Panc1 (cell line): ENCODE results near the gene ADAM23.

Source experiments
- POLR2AphosphoS5 ChIP-seq: IDR thresholded peaks from 2 replicates; pipeline ENCODE4 v1.6.1; 2012; ENCODE audit warnings: mild to moderate bottlenecking, low read depth, low read length, moderate library complexity
- SIN3A ChIP-seq: IDR thresholded peaks from 2 replicates; pipeline ENCODE4 v1.6.1; 2012; ENCODE audit warnings: low read depth, mild to moderate bottlenecking, low read length, moderate library complexity, borderline replicate concordance; ENCODE audit not compliant: insufficient read depth
- TF ChIP-seq, protein P1 (sequence below): fragments of 450-650 bp; IDR thresholded peaks from 2 replicates; pipeline ENCODE4 v1.5.1; 2017; ENCODE audit warnings: mild to moderate bottlenecking

DNA sequence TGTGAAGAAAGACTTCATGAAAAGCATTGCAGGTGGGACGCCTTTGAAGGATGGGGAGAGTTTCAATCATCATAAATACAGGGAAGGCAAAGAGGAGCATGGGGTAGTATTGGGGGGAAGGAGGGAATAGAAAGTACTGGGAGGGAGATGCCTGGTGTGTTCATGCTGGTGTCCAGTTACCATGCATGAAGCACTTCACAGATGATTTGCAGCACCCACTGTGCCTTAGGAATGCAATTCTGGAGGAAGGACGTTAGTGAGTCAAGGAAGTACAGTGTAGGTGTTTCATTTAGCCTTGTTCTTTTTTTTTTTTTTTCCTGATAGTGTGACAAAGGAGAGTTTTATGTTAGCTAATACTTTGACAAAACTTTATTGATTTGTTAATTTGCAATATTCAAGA, 36.8 kb downstream of the ADAM23 start:
- TF ChIP-seq, protein P1, sequence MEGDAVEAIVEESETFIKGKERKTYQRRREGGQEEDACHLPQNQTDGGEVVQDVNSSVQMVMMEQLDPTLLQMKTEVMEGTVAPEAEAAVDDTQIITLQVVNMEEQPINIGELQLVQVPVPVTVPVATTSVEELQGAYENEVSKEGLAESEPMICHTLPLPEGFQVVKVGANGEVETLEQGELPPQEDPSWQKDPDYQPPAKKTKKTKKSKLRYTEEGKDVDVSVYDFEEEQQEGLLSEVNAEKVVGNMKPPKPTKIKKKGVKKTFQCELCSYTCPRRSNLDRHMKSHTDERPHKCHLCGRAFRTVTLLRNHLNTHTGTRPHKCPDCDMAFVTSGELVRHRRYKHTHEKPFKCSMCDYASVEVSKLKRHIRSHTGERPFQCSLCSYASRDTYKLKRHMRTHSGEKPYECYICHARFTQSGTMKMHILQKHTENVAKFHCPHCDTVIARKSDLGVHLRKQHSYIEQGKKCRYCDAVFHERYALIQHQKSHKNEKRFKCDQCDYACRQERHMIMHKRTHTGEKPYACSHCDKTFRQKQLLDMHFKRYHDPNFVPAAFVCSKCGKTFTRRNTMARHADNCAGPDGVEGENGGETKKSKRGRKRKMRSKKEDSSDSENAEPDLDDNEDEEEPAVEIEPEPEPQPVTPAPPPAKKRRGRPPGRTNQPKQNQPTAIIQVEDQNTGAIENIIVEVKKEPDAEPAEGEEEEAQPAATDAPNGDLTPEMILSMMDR, result no peak
- no peak for TF ChIP-seq SIN3A
- TF ChIP-seq POLR2AphosphoS5, result no peak
